ENCODE data around the gene KIF21A. TPM values are rescaled to one million over a fixed set of nuclear protein-coding genes. Genes with fewer than 3 reads are reported as not detected.

Gene KIF21A
- polyA plus RNA-seq, 1 experiment: 0.69 TPM

GRCh38 chr12:39329018-39329417 is 113.9 kb downstream of the KIF21A start:
- no peak overlapping the region for H3K4me3 ChIP-seq (ENCODE audit: low read depth, low read length)
- no peaks in the 10 kb centered on the region for H3K27me3 ChIP-seq (ENCODE audit: control insufficient read depth, insufficient read depth, low read length)
- no peaks in the 10 kb centered on the region for H3K36me3 ChIP-seq (ENCODE audit: control insufficient read depth, insufficient read depth, low read length)
- no peak for TF ChIP-seq CTCF (IDR thresholded peaks at IDR 0.05; ENCODE audit: insufficient read depth, low read depth, low read length)
- CTCF ChIA-PET: interaction anchor here (1.7 kb wide), 1 partner anchor 11 kb away, joined by 9 read pairs; no protein-coding TSS in a partner anchor
- POLR2A ChIA-PET: no interaction called here
- no peak for DNase-seq (ENCODE audit: low read depth)

GRCh38 chr12:39327965-39328364 is 115.0 kb downstream of the KIF21A start:
- CTCF ChIA-PET: interaction anchor here (1.7 kb wide), 1 partner anchor 10 kb away, joined by 9 read pairs; no protein-coding TSS in a partner anchor
- Histone ChIP-seq H3K36me3 (ENCODE audit: control insufficient read depth, insufficient read depth, low read length) (no peaks in the 10 kb centered on the region), H3K27me3 (ENCODE audit: control insufficient read depth, insufficient read depth, low read length) (no peaks in the 10 kb centered on the region), H3K4me3 (ENCODE audit: low read depth, low read length) (no peak overlapping the region)
- POLR2A ChIA-PET: no interaction called here
- no peak for TF ChIP-seq CTCF (IDR thresholded peaks at IDR 0.05; ENCODE audit: insufficient read depth, low read depth, low read length)
- no peak for DNase-seq (ENCODE audit: low read depth)

GRCh38 chr12:39327510-39327909 is 115.4 kb downstream of the KIF21A start:
- CTCF ChIA-PET: interaction anchor here (1.7 kb wide), 1 partner anchor 9 kb away, joined by 9 read pairs; no protein-coding TSS in a partner anchor
- TF ChIP-seq CTCF (IDR thresholded peaks at IDR 0.05; ENCODE audit: insufficient read depth, low read depth, low read length): no peak
- H3K36me3 ChIP-seq (ENCODE audit: control insufficient read depth, insufficient read depth, low read length): no peaks in the 10 kb centered on the region
- POLR2A ChIA-PET: no interaction called here
- no peak for DNase-seq (ENCODE audit: low read depth)
- no peak overlapping the region for H3K4me3 ChIP-seq (ENCODE audit: low read depth, low read length)
- no peaks in the 10 kb centered on the region for H3K27me3 ChIP-seq (ENCODE audit: control insufficient read depth, insufficient read depth, low read length)

GRCh38 chr12:39319180-39319579 is 123.7 kb downstream of the KIF21A start:
- Histone ChIP-seq H3K27me3 (ENCODE audit: control insufficient read depth, insufficient read depth, low read length) (no peaks in the 10 kb centered on the region), H3K36me3 (ENCODE audit: control insufficient read depth, insufficient read depth, low read length) (no peaks in the 10 kb centered on the region), H3K4me3 (ENCODE audit: low read depth, low read length) (no peak overlapping the region)
- ChIA-PET POLR2A (no interaction called here), CTCF (interaction anchor here (1.1 to 2.3 kb wide), 2 partner anchors 9 to 19 kb away, joined by 3 to 9 read pairs; no protein-coding TSS in a partner anchor)
- TF ChIP-seq CTCF (IDR thresholded peaks at IDR 0.05; ENCODE audit: insufficient read depth, low read depth, low read length): no peak
- DNase-seq (ENCODE audit: low read depth): no peak

GRCh38 chr12:39314547-39314946 is 128.4 kb downstream of the KIF21A start:
- no peaks in the 10 kb centered on the region for H3K27me3 ChIP-seq (ENCODE audit: control insufficient read depth, insufficient read depth, low read length)
- H3K4me3 ChIP-seq (ENCODE audit: low read depth, low read length): no peak overlapping the region
- CTCF ChIA-PET: no interaction called here
- POLR2A ChIA-PET: no interaction called here
- DNase-seq (ENCODE audit: low read depth): no peak
- TF ChIP-seq CTCF (IDR thresholded peaks at IDR 0.05; ENCODE audit: insufficient read depth, low read depth, low read length): no peak
- H3K36me3 ChIP-seq (ENCODE audit: control insufficient read depth, insufficient read depth, low read length): no peaks in the 10 kb centered on the region
